PC-9 (cell line): ENCODE measurements around the gene HOOK1. TPM values are rescaled to one million over a fixed set of nuclear protein-coding genes. Genes with fewer than 3 reads are reported as not detected.

Experiments
- BruUV-seq: library from RNA; stranded (reverse); fragments of 400-500 nt; replicated peaks from 2 replicates; lab custom pipeline; 2021; lab: Mats Ljungman, UMichigan
- CTCF ChIA-PET: fragments of 300-600 bp; sonication (Branson Sonifier 250); formaldehyde crosslinking; loops from one replicate; lab custom pipeline; 2022; ENCODE audit warnings: antibody characterized with exemption; lab: Charles Lee
- POLR2A ChIA-PET: fragments of 300-600 bp; sonication (Branson Sonifier 250); formaldehyde crosslinking; loops from one replicate; lab custom pipeline; 2022; ENCODE audit warnings: antibody characterized with exemption; ENCODE audit not compliant: unreplicated experiment; lab: Charles Lee
- DNase-seq, 2 experiments: peaks; one replicate each; pipeline versions ENCODE4 v3.0.0 to v3.0.0-alpha.2; 2015 to 2022; ENCODE audit warnings: mixed read lengths in 1 of 2
- H2AFZ ChIP-seq: fragments of 200-600 bp; sonication (generic); 2 replicates; pipeline ENCODE4 v1.8.1; 2017; ENCODE audit warnings: antibody characterized with exemption
- H3F3A ChIP-seq: fragments of 200-600 bp; sonication (generic); 2 replicates; pipeline ENCODE4 v1.8.1; 2017; ENCODE audit warnings: antibody characterized with exemption, mild to moderate bottlenecking, low read depth; ENCODE audit not compliant: insufficient read depth
- H3K27ac ChIP-seq: fragments of 200-600 bp; sonication (generic); 2 replicates; pipeline ENCODE4 v1.6.1; 2016; ENCODE audit warnings: mixed run types
- H3K27me3 ChIP-seq: fragments of 200-600 bp; sonication (generic); 2 replicates; pipeline ENCODE4 v1.6.1; 2016; ENCODE audit warnings: low read depth, mixed run types; ENCODE audit not compliant: insufficient read depth
- H3K36me3 ChIP-seq: fragments of 200-600 bp; sonication (generic); 2 replicates; pipeline ENCODE4 v1.6.1; 2016; ENCODE audit warnings: low read depth, mixed run types
- H3K4me1 ChIP-seq: fragments of 200-600 bp; sonication (generic); replicated peaks from 2 replicates; pipeline ENCODE4 v1.6.1; 2016; ENCODE audit warnings: mixed run types; ENCODE audit not compliant: insufficient read depth
- H3K4me2 ChIP-seq: fragments of 200-600 bp; sonication (generic); 2 replicates; pipeline ENCODE4 v1.6.1; 2017; ENCODE audit warnings: mixed run types
- H3K4me3 ChIP-seq: fragments of 200-600 bp; sonication (generic); 2 replicates; pipeline ENCODE4 v1.6.1; 2016; ENCODE audit warnings: mixed run types
- H3K79me2 ChIP-seq: fragments of 200-600 bp; sonication (generic); 2 replicates; pipeline ENCODE4 v1.6.1; 2017; ENCODE audit warnings: low read depth, mixed run types
- H3K9me2 ChIP-seq: fragments of 200-600 bp; sonication (generic); 2 replicates; pipeline ENCODE4 v1.8.1; 2017; ENCODE audit warnings: mild to moderate bottlenecking; ENCODE audit not compliant: insufficient read depth
- H3K9me3 ChIP-seq: fragments of 200-600 bp; sonication (generic); 2 replicates; pipeline ENCODE4 v1.8.1; 2016; ENCODE audit warnings: low read depth; ENCODE audit not compliant: insufficient read depth
- H4K20me1 ChIP-seq: fragments of 200-600 bp; sonication (generic); 2 replicates; pipeline ENCODE4 v1.8.1; 2017; ENCODE audit not compliant: insufficient read depth
- CTCF ChIP-seq: fragments of 200-600 bp; sonication (generic); conservative IDR thresholded peaks from 2 replicates; pipeline ENCODE4 v1.6.1; 2017; ENCODE audit warnings: mixed run types, antibody characterized with exemption, mild to moderate bottlenecking, moderate library complexity
- EZH2 ChIP-seq: fragments of 200-600 bp; sonication (generic); IDR thresholded peaks from 2 replicates; pipeline ENCODE4 v1.8.0; 2017; ENCODE audit warnings: antibody characterized with exemption, low read depth
- intact Hi-C: fragments of 100-400 bp; cut with micrococcal nuclease; formaldehyde crosslinking; loops from one replicate; pipeline ENCODE4 v1.10.0; 2022; ENCODE audit not compliant: unreplicated experiment
- total RNA-seq: library from RNA; stranded (reverse); gene quantifications from 2 replicates; pipeline ENCODE4 v1.2.3, GENCODE V29; 2021

The HOOK1 gene
- total RNA-seq, 1 experiment from 2014 or later, result 23.7 TPM

- DNase-seq, result no peak
- Histone ChIP-seq H3F3A (no peaks in the 10 kb centered on the region), H3K9me2 (no peaks in the 10 kb centered on the region; the same call in 1 of the 2 replicates), H4K20me1 (no peaks in the 10 kb centered on the region), H3K27me3 (no peaks in the 10 kb centered on the region), H3K4me2 (no peak overlapping the region), H3K36me3 (no peaks in the 10 kb centered on the region), H3K9me3 (no peaks in the 10 kb centered on the region), H3K4me3 (no peak overlapping the region), H3K79me2 (no peaks in the 10 kb centered on the region), H3K27ac (no peak overlapping the region), H2AFZ (no peak overlapping the region), H3K4me1 (no peaks in the 10 kb centered on the region)
- intact Hi-C loops, result no loop called here
- no TSS peak for BruUV-seq
- ChIA-PET CTCF (no interaction called here), POLR2A (no interaction called here)
- no peak for TF ChIP-seq EZH2
- TF ChIP-seq CTCF, result no peak
These were observed 47.6 kb upstream of the HOOK1 start for GRCh38 chr1:59767119-59767518.

GRCh38 chr1:59768792-59769735 lies 45.7 kb upstream of the HOOK1 start:
- H3K27me3 ChIP-seq, result no peaks in the 10 kb centered on the region
- no peaks in the 10 kb centered on the region for H3K36me3 ChIP-seq
- DNase-seq, result no peak
- no peak overlapping the region for H3K4me3 ChIP-seq
- no peaks in the 10 kb centered on the region for H4K20me1 ChIP-seq
- no peak overlapping the region for H3K4me2 ChIP-seq
- no peaks in the 10 kb centered on the region for H3K79me2 ChIP-seq
- H3K4me1 ChIP-seq, result no peaks in the 10 kb centered on the region
- H2AFZ ChIP-seq, result no peak overlapping the region
- H3K9me2 ChIP-seq, result no peaks in the 10 kb centered on the region; the same call in 1 of the 2 replicates
- no peak overlapping the region for H3K27ac ChIP-seq
- no peaks in the 10 kb centered on the region for H3K9me3 ChIP-seq
- ChIA-PET POLR2A (no interaction called here), CTCF (no interaction called here)
- no peaks in the 10 kb centered on the region for H3F3A ChIP-seq
- TF ChIP-seq EZH2, result no peak
- TF ChIP-seq CTCF, result no peak
- intact Hi-C loops, result no loop called here
- BruUV-seq, result no TSS peak

- Histone ChIP-seq H3F3A (no peaks in the 10 kb centered on the region), H3K9me3 (no peaks in the 10 kb centered on the region), H3K27me3 (no peaks in the 10 kb centered on the region), H4K20me1 (no peaks in the 10 kb centered on the region), H3K79me2 (no peaks in the 10 kb centered on the region), H3K36me3 (no peaks in the 10 kb centered on the region), H3K4me2 (no peak overlapping the region), H3K9me2 (no peaks in the 10 kb centered on the region; the same call in 1 of the 2 replicates), H3K4me1 (no peaks in the 10 kb centered on the region), H3K27ac (no peak overlapping the region), H3K4me3 (no peak overlapping the region), H2AFZ (no peak overlapping the region)
- no peak for DNase-seq
- intact Hi-C loops, result no loop called here
- no peak for TF ChIP-seq EZH2
- no peak for TF ChIP-seq CTCF
- BruUV-seq, result no TSS peak
- ChIA-PET POLR2A (no interaction called here), CTCF (no interaction called here)
These were observed 45.0 kb upstream of the HOOK1 start for GRCh38 chr1:59769736-59770095.
